ENCODE measurements around the gene GNPDA2. TPM values are rescaled to one million over a fixed set of nuclear protein-coding genes. Genes with fewer than 3 reads are reported as not detected.
A peak's percentile ranks its signal among the peaks of the same experiment; 100 is the strongest.

The GNPDA2 gene
- total and polyA plus RNA-seq, 2 of the 8 experiments (the other 6 are each of a cell fraction or from before 2014, with no cell fraction given) = 3.0 to 4.8 TPM

DNA sequence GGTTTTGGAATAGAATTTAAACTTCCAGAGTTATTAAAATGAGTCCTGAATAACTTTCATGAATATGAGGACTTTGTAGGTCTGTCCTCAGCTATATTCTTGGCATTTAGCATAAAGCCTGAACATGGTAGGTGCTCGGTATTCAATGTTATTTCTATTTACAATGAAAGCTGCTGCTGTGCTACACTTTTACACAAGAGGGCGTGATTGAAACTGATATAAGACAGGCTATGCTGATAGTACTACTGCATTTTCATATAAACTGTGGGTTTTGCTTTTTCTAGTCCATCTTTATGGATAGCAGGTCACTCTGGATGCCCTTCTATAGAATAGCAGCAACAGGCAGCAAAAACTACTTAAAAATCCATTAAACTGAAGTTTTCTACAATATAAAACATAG is 12.3 kb upstream of the GNPDA2 start:
- Histone ChIP-seq H4K20me1 (replicated peaks in 1 of 2; ENCODE audit: control insufficient read depth in 1 of 2, insufficient read depth in 2 of 2, low read length in 2 of 2) (no peaks in the 10 kb centered on the region), H3K27me3 (replicated peaks in 1 of 4; ENCODE audit: control insufficient read depth in 3 of 4, extremely low read depth in 1 of 4, insufficient read depth in 3 of 4, low read length in 3 of 4) (no peaks in the 10 kb centered on the region), H3K27ac (ENCODE audit: low read depth, low read length) (no peak overlapping the region), H3K9ac (replicated peaks in 1 of 4; ENCODE audit: extremely low read depth in 1 of 4, low read depth in 3 of 4, low read length in 3 of 4) (no peak overlapping the region), H3K4me3 (ENCODE audit: extremely low read depth in 1 of 4, insufficient read depth in 2 of 4, low read depth in 3 of 4, low read length in 4 of 4) (no peak overlapping the region), H3K23me2 (ENCODE audit: low read depth, low read length) (no peaks in the 10 kb centered on the region), H3K36me3 (ENCODE audit: control insufficient read depth in 2 of 4, insufficient read depth in 4 of 4, low read length in 3 of 4) (no peaks in the 10 kb centered on the region), H2AFZ (ENCODE audit: low read length) (no peak overlapping the region), H4K5ac (ENCODE audit: insufficient read length, low read depth, low read length) (no peak overlapping the region), H3K9me3 (ENCODE audit: insufficient read depth in 2 of 2, low read depth in 1 of 2, low read length in 1 of 2) (no peaks in the 10 kb centered on the region), H2BK5ac (ENCODE audit: low read depth, low read length) (no peak overlapping the region), H3K23ac (ENCODE audit: insufficient read length) (no peak overlapping the region), H4K8ac (ENCODE audit: extremely low read depth, insufficient read depth, low read length) (no peak overlapping the region), H3K4ac (replicated peaks; ENCODE audit: insufficient read length, low read depth, low read length) (no peak overlapping the region), H2BK20ac (ENCODE audit: low read length) (no peak overlapping the region), H2BK12ac (ENCODE audit: low read depth, low read length) (no peak overlapping the region), H3K14ac (ENCODE audit: insufficient read length) (no peak overlapping the region), H3K56ac (replicated peaks; ENCODE audit: insufficient read length, low read depth, low read length) (no peak overlapping the region), H2AK5ac (ENCODE audit: low read depth, low read length) (no peak overlapping the region), H4K91ac (replicated peaks; ENCODE audit: insufficient read length, low read length) (no peak overlapping the region), H3K4me2 (ENCODE audit: insufficient read depth in 1 of 2, low read depth in 2 of 2, low read length in 2 of 2) (no peak overlapping the region), H3K18ac (ENCODE audit: extremely low read depth, low read length) (no peak overlapping the region), H3K79me1 (ENCODE audit: low read depth, low read length) (no peaks in the 10 kb centered on the region), H2BK15ac (ENCODE audit: low read length) (no peak overlapping the region), H2BK120ac (replicated peaks; ENCODE audit: low read depth, low read length) (no peak overlapping the region), H3K4me1 (replicated peaks in 1 of 4; ENCODE audit: control insufficient read depth in 3 of 4, insufficient read depth in 4 of 4, low read length in 3 of 4) (no peaks in the 10 kb centered on the region), H3K79me2 (ENCODE audit: control insufficient read depth in 1 of 2, insufficient read depth in 2 of 2, low read length in 2 of 2) (no peaks in the 10 kb centered on the region)
- peak; percentile 45 for FAIRE-seq
- CTCF ChIA-PET (ENCODE audit: partially characterized antibody) = interaction anchor here (0.6 kb wide), 1 partner anchor 45 kb away, joined by 4 read pairs; no protein-coding TSS in a partner anchor
- no peak for DNase-seq (ENCODE audit: low read depth in 1 of 2, low spot score in 2 of 2)
- no peak for TF ChIP-seq TCF12 (IDR thresholded peaks at IDR 0.05; ENCODE audit: low read depth, low read length)
- no peak for TF ChIP-seq TAF7 (optimal IDR thresholded peaks at IDR 0.05; ENCODE audit: borderline replicate concordance, low read depth, low read length)
- no peak for TF ChIP-seq EP300 (IDR thresholded peaks at IDR 0.05; ENCODE audit: borderline replicate concordance in 1 of 2, low read depth in 2 of 2, low read length in 2 of 2)
- TF ChIP-seq RAD21 (IDR thresholded peaks at IDR 0.05 in 1 of 2, conservative IDR thresholded peaks at IDR 0.05 in 1 of 2; ENCODE audit: low read depth in 2 of 2, low read length in 2 of 2) = peak; percentile 33; a peak in 3 of 4 replicates
- TF ChIP-seq, protein P1, sequence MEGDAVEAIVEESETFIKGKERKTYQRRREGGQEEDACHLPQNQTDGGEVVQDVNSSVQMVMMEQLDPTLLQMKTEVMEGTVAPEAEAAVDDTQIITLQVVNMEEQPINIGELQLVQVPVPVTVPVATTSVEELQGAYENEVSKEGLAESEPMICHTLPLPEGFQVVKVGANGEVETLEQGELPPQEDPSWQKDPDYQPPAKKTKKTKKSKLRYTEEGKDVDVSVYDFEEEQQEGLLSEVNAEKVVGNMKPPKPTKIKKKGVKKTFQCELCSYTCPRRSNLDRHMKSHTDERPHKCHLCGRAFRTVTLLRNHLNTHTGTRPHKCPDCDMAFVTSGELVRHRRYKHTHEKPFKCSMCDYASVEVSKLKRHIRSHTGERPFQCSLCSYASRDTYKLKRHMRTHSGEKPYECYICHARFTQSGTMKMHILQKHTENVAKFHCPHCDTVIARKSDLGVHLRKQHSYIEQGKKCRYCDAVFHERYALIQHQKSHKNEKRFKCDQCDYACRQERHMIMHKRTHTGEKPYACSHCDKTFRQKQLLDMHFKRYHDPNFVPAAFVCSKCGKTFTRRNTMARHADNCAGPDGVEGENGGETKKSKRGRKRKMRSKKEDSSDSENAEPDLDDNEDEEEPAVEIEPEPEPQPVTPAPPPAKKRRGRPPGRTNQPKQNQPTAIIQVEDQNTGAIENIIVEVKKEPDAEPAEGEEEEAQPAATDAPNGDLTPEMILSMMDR (IDR thresholded peaks at IDR 0.05; ENCODE audit: control extremely low read depth in 1 of 3, insufficient read depth in 1 of 3, low read depth in 1 of 3, low read length in 3 of 3) = peak in 1 of 3 experiments; percentile 45; a peak in 1 of 4 replicates
- POLR2A ChIA-PET (ENCODE audit: partially characterized antibody) = no interaction called here
- 59% methylated on average over 2 of the region's 2 CpGs; no CpG with 5 or more reads in 1 of the 2 experiments for WGBS, 2 experiments (ENCODE audit: extremely low coverage in 1 of 2, insufficient coverage in 1 of 2, insufficient read length in 1 of 2, insufficient replicate concordance in 2 of 2, low coverage in 1 of 2, low lambda C conversion rate in 2 of 2, missing lambda C conversion rate in 1 of 2)
